HEK293 (cell line): Measurements from ENCODE around the gene KIF12.

Experiments
- CTCF ChIA-PET: fragments of 350-600 bp; formaldehyde crosslinking; extraction: SDS; loops from one replicate; lab custom pipeline; 2021; ENCODE audit warnings: antibody characterized with exemption; lab: Yijun Ruan, JAX
- POLR2A ChIA-PET: fragments of 300-600 bp; formaldehyde crosslinking; extraction: SDS; loops from one replicate; lab custom pipeline; 2020; ENCODE audit warnings: antibody characterized with exemption, inconsistent platforms; lab: Yijun Ruan, JAX
- H3K27ac ChIP-seq: fragments of 200-500 bp; sonication (Bioruptor generic); 2 replicates; pipeline ENCODE4 v1.5.1; 2014; ENCODE audit warnings: low read depth, low read length, control low read depth, inconsistent platforms; ENCODE audit errors: extremely low read depth
- H3K36me3 ChIP-seq, 2 experiments: fragments of 200-500 bp in 1 of 2; sonication (Bioruptor generic) in 1 of 2; 1 replicate in 1 of 2; 2 replicates in 1 of 2; pipeline ENCODE4 v1.5.1; 2014 to 2017; ENCODE audit warnings: inconsistent platforms in 2 of 2, low read length in 2 of 2; ENCODE audit not compliant: control insufficient read depth in 2 of 2, insufficient read depth in 1 of 2
- H3K4me1 ChIP-seq: fragments of 200-500 bp; sonication (Bioruptor generic); 2 replicates; pipeline ENCODE4 v1.5.1; 2014; ENCODE audit warnings: mild to moderate bottlenecking, low read length, inconsistent platforms; ENCODE audit not compliant: control insufficient read depth, insufficient read depth
- H3K4me3 ChIP-seq: 2 replicates; pipeline ENCODE4 v1.5.1; 2011; ENCODE audit warnings: low read depth, mild to moderate bottlenecking, control low read depth, low read length, moderate library complexity
- H3K9me3 ChIP-seq: fragments of 200-500 bp; sonication (Bioruptor generic); 2 replicates; pipeline ENCODE4 v1.5.1; 2014; ENCODE audit warnings: low read depth, low read length, inconsistent platforms; ENCODE audit not compliant: control insufficient read depth, insufficient read depth
- HOXD13 ChIP-seq: sonication (generic); formaldehyde crosslinking; IDR thresholded peaks from 2 replicates; pipeline ENCODE4 v1.8.0; 2022; ENCODE audit warnings: missing genetic modification reagents, borderline replicate concordance
- IKZF3 ChIP-seq: fragments of 450-650 bp; IDR thresholded peaks from 2 replicates; pipeline ENCODE4 v1.5.0; 2018; ENCODE audit warnings: missing biosample characterization, mild to moderate bottlenecking, missing genetic modification characterization, moderate library complexity
- KLF7 ChIP-seq: fragments of 450-650 bp; formaldehyde crosslinking; IDR thresholded peaks from 2 replicates; pipeline ENCODE4 v1.5.1; 2016; ENCODE audit warnings: missing biosample characterization, missing genetic modification characterization, borderline replicate concordance
- MEIS1 ChIP-seq: sonication (generic); formaldehyde crosslinking; IDR thresholded peaks from 2 replicates; pipeline ENCODE4 v1.8.1; 2022; ENCODE audit warnings: missing genetic modification reagents, mild to moderate bottlenecking, borderline replicate concordance
- MZF1 ChIP-seq: fragments of 450-650 bp; formaldehyde crosslinking; IDR thresholded peaks from 2 replicates; pipeline ENCODE4 v1.5.1; 2017; ENCODE audit warnings: missing biosample characterization, missing genetic modification characterization, borderline replicate concordance
- SCRT1 ChIP-seq: fragments of 450-650 bp; formaldehyde crosslinking; IDR thresholded peaks from 2 replicates; pipeline ENCODE4 v1.5.1; 2016; ENCODE audit warnings: missing biosample characterization, missing genetic modification characterization, borderline replicate concordance
- SCRT2 ChIP-seq: fragments of 450-650 bp; formaldehyde crosslinking; IDR thresholded peaks from 2 replicates; pipeline ENCODE4 v1.5.1; 2016; ENCODE audit warnings: missing biosample characterization, missing genetic modification characterization
- ZBTB17 ChIP-seq: fragments of 450-650 bp; formaldehyde crosslinking; IDR thresholded peaks from 2 replicates; pipeline ENCODE4 v1.5.1; 2016; ENCODE audit warnings: missing biosample characterization, missing genetic modification characterization
- ZBTB21 ChIP-seq: fragments of 450-650 bp; formaldehyde crosslinking; IDR thresholded peaks from 2 replicates; pipeline ENCODE4 v1.5.1; 2017; ENCODE audit warnings: missing biosample characterization, missing genetic modification characterization
- ZBTB48 ChIP-seq: fragments of 450-650 bp; formaldehyde crosslinking; IDR thresholded peaks from 2 replicates; pipeline ENCODE4 v1.5.1; 2016; ENCODE audit warnings: missing biosample characterization, missing genetic modification characterization
- ZFP37 ChIP-seq: fragments of 450-650 bp; formaldehyde crosslinking; IDR thresholded peaks from 2 replicates; pipeline ENCODE4 v1.5.1; 2016; ENCODE audit warnings: missing biosample characterization, missing genetic modification characterization
- ZNF132 ChIP-seq: fragments of 450-650 bp; formaldehyde crosslinking; IDR thresholded peaks from 2 replicates; pipeline ENCODE4 v1.5.1; 2017; ENCODE audit warnings: missing biosample characterization, missing genetic modification characterization, borderline replicate concordance
- ZNF324 ChIP-seq: fragments of 450-650 bp; formaldehyde crosslinking; IDR thresholded peaks from 2 replicates; pipeline ENCODE4 v1.5.1; 2016; ENCODE audit warnings: missing biosample characterization, missing genetic modification characterization
- ZNF362 ChIP-seq: fragments of 450-650 bp; formaldehyde crosslinking; IDR thresholded peaks from 2 replicates; pipeline ENCODE4 v1.5.1; 2016; ENCODE audit warnings: missing biosample characterization, missing genetic modification characterization
- ZNF561 ChIP-seq: fragments of 450-650 bp; IDR thresholded peaks from 2 replicates; pipeline ENCODE4 v1.5.1; 2018; ENCODE audit warnings: missing biosample characterization, missing genetic modification characterization, borderline replicate concordance
- ZNF585B ChIP-seq: fragments of 450-650 bp; formaldehyde crosslinking; IDR thresholded peaks from 2 replicates; pipeline ENCODE4 v1.5.1; 2016; ENCODE audit warnings: missing biosample characterization, missing genetic modification characterization
- ZNF670 ChIP-seq: fragments of 450-650 bp; formaldehyde crosslinking; IDR thresholded peaks from 2 replicates; pipeline ENCODE4 v1.5.1; 2016; ENCODE audit warnings: missing biosample characterization, missing genetic modification characterization, low read depth
- ZNF776 ChIP-seq: fragments of 450-650 bp; formaldehyde crosslinking; IDR thresholded peaks from 2 replicates; pipeline ENCODE4 v1.5.0; 2017; ENCODE audit warnings: missing biosample characterization, missing genetic modification characterization, borderline replicate concordance
- ZSCAN16 ChIP-seq: fragments of 450-650 bp; formaldehyde crosslinking; IDR thresholded peaks from 2 replicates; pipeline ENCODE4 v1.5.1; 2016; ENCODE audit warnings: missing biosample characterization, missing genetic modification characterization
- TF ChIP-seq, protein P1 (sequence below): fragments of 450-650 bp; formaldehyde crosslinking; IDR thresholded peaks from 2 replicates; pipeline ENCODE4 v1.5.1; 2016; ENCODE audit warnings: missing biosample characterization, missing genetic modification characterization
- TF ChIP-seq, protein P2 (sequence below): fragments of 450-650 bp; formaldehyde crosslinking; IDR thresholded peaks from 2 replicates; pipeline ENCODE4 v1.5.1; 2016; ENCODE audit warnings: missing biosample characterization, missing genetic modification characterization
- TF ChIP-seq, protein P3 (sequence below): fragments of 450-650 bp; formaldehyde crosslinking; IDR thresholded peaks from 2 replicates; pipeline ENCODE4 v1.5.1; 2016; ENCODE audit warnings: missing biosample characterization, missing genetic modification characterization, borderline replicate concordance

The KIF12 gene

GRCh38 chr9:114081441-114082016 lies 17.6 kb downstream of the KIF12 start (continued):
- TF ChIP-seq, protein P1, sequence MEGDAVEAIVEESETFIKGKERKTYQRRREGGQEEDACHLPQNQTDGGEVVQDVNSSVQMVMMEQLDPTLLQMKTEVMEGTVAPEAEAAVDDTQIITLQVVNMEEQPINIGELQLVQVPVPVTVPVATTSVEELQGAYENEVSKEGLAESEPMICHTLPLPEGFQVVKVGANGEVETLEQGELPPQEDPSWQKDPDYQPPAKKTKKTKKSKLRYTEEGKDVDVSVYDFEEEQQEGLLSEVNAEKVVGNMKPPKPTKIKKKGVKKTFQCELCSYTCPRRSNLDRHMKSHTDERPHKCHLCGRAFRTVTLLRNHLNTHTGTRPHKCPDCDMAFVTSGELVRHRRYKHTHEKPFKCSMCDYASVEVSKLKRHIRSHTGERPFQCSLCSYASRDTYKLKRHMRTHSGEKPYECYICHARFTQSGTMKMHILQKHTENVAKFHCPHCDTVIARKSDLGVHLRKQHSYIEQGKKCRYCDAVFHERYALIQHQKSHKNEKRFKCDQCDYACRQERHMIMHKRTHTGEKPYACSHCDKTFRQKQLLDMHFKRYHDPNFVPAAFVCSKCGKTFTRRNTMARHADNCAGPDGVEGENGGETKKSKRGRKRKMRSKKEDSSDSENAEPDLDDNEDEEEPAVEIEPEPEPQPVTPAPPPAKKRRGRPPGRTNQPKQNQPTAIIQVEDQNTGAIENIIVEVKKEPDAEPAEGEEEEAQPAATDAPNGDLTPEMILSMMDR (tag by site-specific recombination) = no peak
- no peak for TF ChIP-seq MEIS1 (CRISPR knock-in tag)
- no peak for TF ChIP-seq ZNF132 (tag by site-specific recombination)

GRCh38 chr9:114080773-114081440 lies 18.2 kb downstream of the KIF12 start:
- Histone ChIP-seq H3K4me3 (no peak overlapping the region), H3K36me3 (no peaks in the 10 kb centered on the region), H3K27ac (no peak overlapping the region), H3K4me1 (no peaks in the 10 kb centered on the region), H3K9me3 (no peaks in the 10 kb centered on the region)
- ChIA-PET CTCF (interaction anchor here (0.7 to 5.2 kb wide), 6 partner anchors 14 to 344 kb away, joined by 3 to 144 read pairs (median 33); no protein-coding TSS in a partner anchor), POLR2A (no interaction called here)
- TF ChIP-seq, protein P2, sequence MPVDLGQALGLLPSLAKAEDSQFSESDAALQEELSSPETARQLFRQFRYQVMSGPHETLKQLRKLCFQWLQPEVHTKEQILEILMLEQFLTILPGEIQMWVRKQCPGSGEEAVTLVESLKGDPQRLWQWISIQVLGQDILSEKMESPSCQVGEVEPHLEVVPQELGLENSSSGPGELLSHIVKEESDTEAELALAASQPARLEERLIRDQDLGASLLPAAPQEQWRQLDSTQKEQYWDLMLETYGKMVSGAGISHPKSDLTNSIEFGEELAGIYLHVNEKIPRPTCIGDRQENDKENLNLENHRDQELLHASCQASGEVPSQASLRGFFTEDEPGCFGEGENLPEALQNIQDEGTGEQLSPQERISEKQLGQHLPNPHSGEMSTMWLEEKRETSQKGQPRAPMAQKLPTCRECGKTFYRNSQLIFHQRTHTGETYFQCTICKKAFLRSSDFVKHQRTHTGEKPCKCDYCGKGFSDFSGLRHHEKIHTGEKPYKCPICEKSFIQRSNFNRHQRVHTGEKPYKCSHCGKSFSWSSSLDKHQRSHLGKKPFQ = no peak
- TF ChIP-seq ZNF324 (tag by site-specific recombination) (no peak), SCRT1 (tag by site-specific recombination) (no peak), ZNF561 (tag by site-specific recombination) (no peak), ZNF585B (no peak), SCRT2 (tag by site-specific recombination) (no peak), ZSCAN16 (tag by site-specific recombination) (no peak), ZBTB17 (tag by site-specific recombination) (no peak), ZNF670 (tag by site-specific recombination) (no peak), HOXD13 (no peak), ZFP37 (tag by site-specific recombination) (no peak), ZBTB48 (tag by site-specific recombination) (no peak), IKZF3 (tag by site-specific recombination) (no peak), KLF7 (tag by site-specific recombination) (no peak), ZNF776 (tag by site-specific recombination) (no peak), ZBTB21 (no peak), ZNF362 (no peak), MZF1 (tag by site-specific recombination) (no peak)
- TF ChIP-seq, protein P3, sequence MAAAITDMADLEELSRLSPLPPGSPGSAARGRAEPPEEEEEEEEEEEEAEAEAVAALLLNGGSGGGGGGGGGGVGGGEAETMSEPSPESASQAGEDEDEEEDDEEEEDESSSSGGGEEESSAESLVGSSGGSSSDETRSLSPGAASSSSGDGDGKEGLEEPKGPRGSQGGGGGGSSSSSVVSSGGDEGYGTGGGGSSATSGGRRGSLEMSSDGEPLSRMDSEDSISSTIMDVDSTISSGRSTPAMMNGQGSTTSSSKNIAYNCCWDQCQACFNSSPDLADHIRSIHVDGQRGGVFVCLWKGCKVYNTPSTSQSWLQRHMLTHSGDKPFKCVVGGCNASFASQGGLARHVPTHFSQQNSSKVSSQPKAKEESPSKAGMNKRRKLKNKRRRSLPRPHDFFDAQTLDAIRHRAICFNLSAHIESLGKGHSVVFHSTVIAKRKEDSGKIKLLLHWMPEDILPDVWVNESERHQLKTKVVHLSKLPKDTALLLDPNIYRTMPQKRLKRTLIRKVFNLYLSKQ (tag by site-specific recombination) = no peak
